Measurements from ENCODE around the gene LARP7.
"Not testable (repeated sequence)": the region's sequence is repeated elsewhere in the genome, so short reads cannot be mapped to it uniquely, and the experiment has no call there.

The LARP7 gene

DNA sequence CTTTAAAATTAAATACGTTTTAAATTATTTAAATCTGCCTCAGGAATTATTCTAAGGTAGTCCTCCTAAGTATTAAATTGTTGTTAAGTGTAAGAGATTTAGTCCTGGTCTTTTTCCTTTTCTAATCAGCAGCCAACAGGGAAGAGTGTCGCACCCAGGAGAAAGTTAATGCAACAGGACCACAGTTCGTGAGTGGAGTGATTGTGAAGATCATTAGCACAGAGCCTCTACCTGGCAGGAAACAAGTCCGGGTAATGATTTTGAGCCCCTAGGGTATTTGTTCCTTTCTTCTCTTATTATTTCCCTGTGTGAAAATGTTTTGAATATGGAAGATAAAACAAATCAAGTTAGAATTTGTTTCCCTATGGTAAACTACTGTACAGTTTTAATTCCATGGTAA, 13.4 kb downstream of the LARP7 start:
- DNase-seq, result no peak

DNA sequence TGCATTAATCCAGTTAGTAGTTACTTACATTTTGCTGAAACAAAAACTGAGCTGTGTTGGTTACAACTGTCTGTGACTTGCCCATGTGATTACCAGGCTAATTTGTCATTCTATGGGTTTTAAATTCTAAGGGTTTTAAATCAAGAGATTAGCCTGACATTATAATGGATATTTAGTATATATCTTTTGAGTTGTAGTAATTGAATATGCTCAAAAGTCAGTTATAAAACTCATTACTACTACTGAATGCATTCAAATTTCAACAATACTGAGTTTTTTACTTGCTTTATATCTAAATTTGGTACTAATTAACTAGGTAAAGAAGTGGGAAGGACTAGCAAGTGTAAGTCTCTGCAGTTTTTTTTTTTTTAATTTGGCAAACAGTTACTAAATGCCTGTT, 14.7 kb downstream of the LARP7 start:
- no peak for DNase-seq

DNA sequence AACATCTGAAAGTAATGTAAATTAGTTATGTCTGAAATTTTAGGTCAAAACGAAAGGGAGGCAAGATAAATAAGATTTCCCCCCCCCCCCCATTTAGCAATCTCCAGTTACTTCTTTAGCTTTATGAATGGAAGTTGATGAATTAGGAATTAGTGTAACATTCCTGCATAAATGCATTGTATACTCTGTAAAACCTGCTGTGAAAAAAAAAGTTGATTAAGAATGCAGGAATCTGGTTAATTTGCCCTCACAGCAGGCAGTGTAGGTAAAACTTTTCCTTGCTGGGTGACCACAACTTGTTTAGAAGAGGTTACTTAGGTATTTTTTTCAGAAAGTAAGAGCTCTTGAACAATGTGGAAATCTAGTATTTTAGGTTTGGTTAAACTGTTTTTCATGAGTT, 15.3 kb downstream of the LARP7 start:
- DNase-seq, result no peak

DNA sequence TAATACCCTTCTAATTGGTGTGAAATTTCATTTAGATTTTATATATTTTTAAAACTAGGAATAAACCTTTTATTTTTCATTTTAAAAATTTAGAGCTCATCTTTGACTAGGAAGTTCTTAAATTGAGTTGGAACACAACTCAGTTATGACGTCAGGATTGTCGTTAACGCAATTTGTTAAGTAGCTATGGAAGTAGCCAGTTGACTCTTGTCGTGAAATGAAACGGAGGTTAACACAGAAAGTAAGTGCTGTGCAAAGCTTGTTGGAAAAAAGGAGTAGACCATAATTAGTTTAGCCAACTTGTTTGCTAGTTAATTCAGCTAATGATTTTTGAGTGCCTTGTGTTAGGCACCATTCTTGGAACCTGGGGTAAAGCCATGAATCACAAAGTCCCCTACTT, 18.3 kb downstream of the LARP7 start:
- DNase-seq, result no peak

DNA sequence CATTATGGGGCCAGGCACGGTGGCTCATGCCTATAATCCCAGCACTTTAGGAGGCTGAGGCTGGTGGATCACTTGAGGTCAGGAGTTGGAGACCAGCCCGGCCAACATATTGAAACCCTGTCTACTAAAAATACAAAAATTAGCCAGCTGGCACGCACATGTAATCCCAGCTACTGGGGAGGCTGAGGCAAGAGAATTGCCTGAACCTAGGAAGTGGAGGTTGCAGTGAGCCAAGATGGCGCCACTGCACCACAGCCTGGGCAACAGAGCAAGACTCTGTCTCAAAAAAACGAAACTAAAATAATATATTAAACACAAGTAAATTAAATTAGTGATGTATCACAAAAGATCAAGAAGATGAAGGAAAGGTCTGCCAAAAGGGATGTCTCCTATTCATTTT, 19.2 kb downstream of the LARP7 start:
- DNase-seq, result not testable (repeated sequence)

DNA sequence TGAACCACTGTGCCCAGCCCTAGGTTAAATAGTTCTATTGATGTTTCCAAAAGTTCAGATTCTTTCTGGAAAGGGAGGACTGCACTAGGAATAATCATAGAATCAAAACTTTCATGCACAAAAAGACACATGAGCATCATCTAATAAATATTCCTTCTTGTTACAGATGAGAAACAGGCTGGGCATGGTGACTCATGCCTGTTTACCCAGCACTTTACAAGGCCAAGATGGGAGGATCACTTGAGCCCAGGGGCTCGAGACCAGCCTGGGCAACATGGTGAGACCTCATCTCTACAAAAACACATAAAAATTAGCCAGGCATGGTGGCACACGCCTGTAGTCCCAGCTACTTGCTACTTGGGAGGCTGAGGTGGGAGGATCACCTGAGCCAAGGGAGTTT, 27.7 kb downstream of the LARP7 start:
- no peak for DNase-seq

DNA sequence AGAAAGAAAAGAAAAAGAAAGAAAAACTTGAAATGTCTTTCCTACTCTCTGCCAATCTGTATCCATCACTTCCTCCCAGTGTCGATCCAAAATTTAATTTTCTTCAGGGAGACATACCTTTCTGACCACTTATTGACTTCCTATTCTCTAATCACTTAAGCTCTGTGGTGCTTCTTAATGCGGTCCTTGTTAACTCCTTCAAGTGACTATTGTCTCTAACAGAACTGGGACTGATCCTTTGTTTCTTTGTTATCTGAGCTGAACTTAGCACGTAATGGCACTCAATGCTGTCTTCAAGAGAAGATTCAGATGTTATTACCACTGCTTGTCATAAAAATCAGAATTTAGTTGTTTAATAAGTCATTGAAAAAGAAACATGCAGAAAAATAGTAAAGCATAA, 31.2 kb downstream of the LARP7 start:
- no peak for DNase-seq

DNA sequence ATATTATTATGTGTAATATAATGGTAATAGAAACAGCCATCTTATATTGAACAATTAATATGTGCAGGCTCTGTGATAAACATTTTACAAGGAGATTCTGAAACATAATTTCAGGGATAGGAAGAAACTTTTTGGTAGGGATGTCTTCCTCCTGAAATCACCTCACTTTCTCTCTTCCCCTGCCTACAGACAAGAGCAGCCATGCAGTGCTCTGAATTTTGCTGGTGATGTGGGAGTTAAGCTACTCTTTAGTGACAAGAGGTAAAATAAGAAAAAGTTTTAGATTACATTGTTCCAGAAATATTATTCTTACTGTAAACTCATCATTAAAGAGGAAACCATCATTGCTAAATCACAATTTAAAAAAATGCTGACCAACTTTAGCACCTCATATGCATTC, 36.1 kb downstream of the LARP7 start:
- DNase-seq, result no peak

DNA sequence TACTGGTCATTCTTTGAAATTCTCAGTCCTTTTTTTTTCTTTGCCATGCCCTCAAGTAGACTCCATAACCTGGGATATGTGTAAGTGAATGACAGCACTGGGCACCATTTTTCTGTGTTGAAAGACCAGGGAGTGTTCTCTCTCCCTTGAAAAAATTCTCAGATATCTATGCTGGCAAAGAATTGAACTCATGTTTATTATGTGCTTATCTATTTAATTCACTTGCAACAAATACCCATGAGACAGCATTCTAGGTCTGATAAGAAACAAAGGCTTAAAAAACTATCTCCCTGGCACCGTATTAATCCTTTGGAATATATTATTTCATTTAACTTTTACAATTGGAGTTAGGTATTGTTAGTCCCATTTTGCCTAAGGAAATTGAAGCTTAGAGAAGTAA, 36.7 kb downstream of the LARP7 start:
- DNase-seq, result no peak

DNA sequence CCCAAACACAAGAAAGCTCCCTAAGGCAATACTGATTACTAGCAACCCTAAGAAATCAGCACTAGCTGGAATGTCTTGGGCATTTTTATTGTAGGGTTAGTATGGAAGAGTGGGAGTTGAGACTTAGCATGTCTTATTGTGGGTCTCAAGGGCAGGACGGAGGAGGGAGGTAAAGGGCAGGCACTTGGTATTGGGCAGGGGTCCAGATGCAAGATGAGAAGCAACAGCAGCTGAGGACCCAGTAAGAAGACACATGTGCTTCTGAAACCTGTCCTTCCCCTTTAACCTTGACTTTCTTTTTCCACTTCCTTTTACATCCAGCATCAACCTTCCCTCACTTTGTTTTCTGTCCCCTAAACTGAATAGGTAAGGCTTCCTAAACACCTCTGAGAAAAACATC, 37.4 kb downstream of the LARP7 start:
- DNase-seq, result no peak

DNA sequence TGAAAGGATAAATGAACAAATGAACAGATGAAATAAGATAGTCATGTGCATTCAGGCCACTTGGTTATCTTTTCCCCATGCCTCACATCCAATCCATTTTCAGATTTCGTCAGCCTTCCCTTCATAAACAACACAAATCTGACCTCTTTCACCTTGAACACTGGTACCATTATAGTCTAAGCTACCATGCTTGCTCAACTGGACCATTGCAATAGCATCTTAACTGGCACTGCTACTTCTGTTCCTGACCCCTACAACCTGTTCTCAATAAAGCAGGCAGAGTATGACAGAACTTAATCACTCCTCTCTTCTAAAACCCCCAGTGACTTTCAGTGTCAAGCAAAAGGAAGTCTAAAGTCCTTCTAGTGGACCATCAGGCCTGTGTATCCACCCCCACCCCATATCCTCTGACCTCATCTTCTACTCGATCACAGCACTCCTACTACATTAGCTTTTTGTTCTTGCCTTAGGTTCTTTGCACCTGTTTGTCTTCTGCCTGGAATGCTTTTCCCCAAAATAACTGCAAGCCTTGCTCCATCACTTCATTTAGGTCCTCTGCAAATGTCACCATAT, 40.7 kb downstream of the LARP7 start:
- no peak for DNase-seq

DNA sequence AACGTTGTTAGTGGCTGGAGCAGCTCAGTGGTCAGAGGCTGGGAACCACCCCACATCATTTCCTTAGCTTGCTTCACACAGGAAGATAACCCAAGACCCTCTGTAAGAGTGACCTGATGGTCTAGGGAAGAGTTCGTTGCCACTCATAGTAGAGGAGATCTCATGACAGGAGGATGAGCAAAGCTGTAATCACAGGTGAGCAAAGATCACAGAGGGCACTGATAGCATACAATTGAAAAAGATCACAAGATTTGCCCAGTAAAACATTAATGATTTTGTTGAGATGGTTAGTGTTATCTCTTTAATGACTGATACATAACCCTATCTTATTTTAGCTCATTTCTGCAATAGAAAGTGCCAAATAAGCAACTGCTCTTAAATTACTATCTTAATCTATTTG, 44.1 kb downstream of the LARP7 start:
- no peak for DNase-seq

DNA sequence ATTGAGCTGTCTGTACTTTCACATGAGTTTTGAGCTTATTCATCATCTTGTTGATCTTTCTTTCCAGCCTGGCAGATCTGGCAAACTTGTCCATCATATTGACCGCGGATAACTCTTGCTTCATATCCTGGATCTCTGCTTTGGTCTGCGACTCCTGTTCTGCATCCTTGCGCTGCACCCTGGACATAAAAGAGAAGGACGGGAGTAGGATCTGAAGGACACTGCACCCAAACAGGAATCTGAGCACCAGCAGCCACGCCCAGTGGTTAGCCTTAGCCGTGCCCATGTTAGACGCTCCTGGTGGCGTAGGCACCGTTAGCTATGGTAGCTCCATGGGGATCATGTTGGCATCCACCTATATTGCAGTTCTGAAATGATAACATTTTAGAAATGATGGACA, 56.6 kb downstream of the LARP7 start:
- DNase-seq, result no peak

DNA sequence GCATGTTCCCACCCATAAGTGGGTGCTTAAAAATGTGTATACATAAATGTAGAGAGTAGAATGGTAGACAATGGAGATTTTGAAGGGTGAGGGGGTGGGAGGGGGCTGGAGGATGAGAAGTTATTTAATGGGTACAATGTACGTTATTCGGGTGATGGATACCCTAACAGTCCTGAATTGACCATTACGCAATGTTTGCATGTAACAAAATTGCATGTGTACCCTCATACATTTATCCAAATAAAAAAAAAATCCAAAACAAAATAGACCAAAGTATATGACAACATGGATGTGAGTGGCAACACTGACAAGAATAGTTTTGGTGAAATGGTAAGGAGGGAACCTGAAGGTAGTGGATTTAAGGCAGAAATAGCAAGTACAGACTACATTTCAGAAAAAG, 63.7 kb downstream of the LARP7 start:
- no peak for DNase-seq

DNA sequence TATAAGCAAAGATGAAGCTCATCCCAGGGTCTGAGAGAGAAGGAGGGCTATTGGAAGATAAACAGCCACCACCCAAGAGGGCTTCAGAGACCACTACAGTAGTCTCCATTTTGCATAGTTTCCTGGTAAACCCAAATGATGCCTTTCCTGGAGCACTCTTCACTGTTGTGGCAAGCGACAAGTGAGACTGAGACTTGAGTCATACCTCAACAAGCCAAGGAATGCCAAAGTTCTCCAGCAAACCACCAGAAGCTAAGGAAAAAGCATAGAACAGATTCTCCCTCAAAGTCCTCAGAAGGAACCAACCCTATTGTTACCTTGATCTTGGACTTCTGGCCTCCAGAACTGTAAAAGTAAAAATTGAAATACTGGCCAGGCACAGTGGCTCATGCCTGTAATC, 65.9 kb downstream of the LARP7 start:
- DNase-seq, result no peak

DNA sequence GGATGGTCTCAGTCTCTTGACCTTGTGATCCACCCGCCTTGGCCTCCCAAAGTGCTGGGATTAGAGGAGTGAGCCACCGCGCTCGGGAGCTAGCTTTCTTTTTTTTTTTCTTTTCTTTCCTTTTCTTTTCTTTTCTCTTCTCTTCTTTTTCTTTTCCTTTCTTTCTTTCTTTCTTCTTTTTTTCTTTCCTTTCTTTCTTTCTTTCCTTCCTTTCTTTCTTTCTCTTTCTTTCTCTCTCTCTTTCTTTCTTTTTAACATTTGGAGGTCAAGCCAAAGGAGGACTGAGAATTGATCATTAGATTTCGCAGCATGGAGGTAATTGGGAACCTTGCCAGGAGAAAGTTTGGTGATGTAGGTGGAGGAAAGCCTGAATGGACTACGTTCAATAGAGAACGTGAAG, 67.4 kb downstream of the LARP7 start:
- DNase-seq, result no peak

DNA sequence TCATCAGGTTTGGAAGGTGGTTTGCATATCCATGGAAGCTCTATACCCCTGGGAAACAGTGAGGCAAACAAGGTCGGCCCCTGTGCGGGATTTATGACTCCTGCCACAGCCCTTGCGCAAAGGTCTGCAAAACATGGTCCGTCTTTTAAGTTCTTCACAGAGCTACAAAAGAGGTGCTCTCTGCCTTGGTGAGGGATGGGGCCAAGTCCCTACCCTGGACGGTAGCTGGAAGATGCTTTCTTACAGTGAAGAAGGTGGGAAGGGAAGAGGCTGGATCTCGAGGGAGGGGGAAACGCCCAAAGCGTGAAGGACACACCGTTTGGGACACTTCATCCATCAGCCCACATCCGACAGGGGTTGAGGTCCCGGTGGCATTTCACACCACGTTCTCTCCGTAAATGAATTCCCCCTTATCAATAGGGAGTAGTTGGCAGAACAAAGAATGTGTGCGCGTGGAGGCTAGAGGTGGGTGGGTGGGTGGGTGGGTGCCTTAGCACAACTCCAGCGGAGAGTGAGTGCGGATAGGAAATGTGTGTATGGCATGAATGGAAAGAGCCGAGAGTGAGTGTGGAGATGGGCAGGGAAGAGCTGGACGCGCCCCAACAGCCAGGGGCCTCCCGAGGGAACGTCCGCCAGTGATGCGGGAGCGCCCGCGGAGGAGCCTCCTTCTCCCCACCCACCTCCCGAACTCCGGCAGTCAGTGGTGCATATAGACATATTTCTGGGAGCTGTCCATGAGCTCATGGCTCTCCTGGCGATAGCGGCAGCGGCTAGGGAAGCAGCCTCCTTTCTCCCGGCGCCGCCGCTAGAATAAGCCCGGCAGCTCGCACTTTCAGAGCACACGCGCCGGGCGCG, 68.3 kb downstream of the LARP7 start:
- DNase-seq, result peak in 11 of 14 donors; percentile 0 to 51 (median 11)

DNA sequence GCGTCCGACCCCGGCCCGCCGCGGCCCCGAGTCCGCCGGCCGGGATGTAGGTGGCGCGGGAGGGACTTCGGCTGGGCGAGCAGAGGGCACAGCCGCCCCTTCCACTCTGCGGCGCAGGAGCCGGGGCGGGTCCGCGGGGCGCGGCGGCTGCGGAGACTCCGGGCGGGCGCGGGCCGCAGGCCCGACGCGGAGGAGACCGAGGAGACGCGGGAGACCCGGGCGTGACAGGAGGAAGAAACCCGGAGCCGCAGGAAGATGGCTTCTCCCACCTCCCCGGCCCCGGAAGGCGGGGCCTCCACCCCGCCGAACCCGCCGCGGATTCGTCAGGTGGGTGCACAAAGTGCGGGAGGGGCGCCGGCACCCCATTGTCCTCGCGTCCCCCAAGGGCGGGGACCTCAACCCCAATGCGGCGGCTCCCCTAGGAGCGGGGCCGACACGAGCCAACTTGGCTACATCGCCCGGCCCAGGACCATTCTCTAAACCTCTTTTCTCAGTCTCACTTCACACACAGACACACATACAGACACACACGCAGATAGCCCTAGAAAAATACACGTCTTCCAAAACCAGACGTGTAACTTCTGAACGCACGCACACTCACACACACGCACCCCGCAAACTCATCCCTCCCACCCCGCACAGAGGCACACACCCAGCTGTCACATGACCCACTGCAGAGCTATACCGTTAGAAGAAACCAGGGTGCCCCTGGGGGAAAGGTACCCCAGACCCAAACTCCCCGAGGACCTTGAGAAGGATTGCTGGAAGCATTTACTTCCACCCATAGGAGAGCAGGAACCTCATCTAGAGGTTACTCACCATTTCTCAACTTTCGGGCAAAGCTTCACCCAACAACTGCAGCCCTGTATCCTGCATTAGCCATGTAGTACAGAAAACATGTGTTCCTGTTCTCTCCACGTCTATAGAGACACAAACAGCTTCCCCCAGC, 69.2 kb downstream of the LARP7 start:
- peak in 10 of 14 donors; percentile 1 to 72 (median 38) for DNase-seq

DNA sequence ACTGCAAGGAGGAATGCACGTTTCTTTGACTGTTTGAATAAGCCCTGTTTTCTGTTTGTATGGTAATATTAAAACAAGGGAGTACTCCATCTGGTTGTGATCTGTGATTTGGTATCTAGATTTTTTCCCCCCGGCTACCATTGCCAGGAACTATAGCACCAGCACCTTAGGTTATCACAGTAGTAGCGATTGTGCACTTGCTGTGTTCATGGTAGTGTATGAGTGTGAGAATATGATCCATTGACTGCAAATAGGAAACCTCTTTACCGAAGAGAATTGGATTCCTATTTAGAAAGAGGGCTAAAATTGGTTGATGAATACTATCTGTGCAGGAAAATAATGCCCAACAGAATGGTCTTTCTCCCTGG, 69.9 kb downstream of the LARP7 start:
- DNase-seq, result no peak

All from C1 segment of cervical spinal cord (tissue), 14 donors.